AG04449 (cell line): ENCODE measurements around the gene DCAF8.

Experiments
- CTCF ChIA-PET: fragments of 350-600 bp; formaldehyde crosslinking; extraction: SDS; loops from one replicate; lab custom pipeline; 2021; ENCODE audit warnings: antibody characterized with exemption; lab: Yijun Ruan, JAX
- POLR2A ChIA-PET: fragments of 400-600, 350-600 bp; formaldehyde crosslinking; extraction: SDS; loops from one replicate; lab custom pipeline; 2020; ENCODE audit warnings: antibody characterized with exemption, inconsistent platforms; lab: Yijun Ruan, JAX
- DNase-seq: peaks from one replicate; pipeline ENCODE4 v3.0.0-alpha.2; 2010; ENCODE audit warnings: low read depth, low spot score
- H3K4me3 ChIP-seq: 2 replicates; pipeline ENCODE4 v1.5.1; 2011; ENCODE audit warnings: low read depth, mild to moderate bottlenecking, control low read depth, low read length
- TF ChIP-seq, protein P1 (sequence below): IDR thresholded peaks from one replicate; pipeline ENCODE4 v1.5.1; 2011; ENCODE audit warnings: mild to moderate bottlenecking, moderate library complexity, low read length, control low read depth, inconsistent platforms; ENCODE audit not compliant: insufficient read depth; ENCODE audit errors: missing control alignments

DCAF8 gene

DNA sequence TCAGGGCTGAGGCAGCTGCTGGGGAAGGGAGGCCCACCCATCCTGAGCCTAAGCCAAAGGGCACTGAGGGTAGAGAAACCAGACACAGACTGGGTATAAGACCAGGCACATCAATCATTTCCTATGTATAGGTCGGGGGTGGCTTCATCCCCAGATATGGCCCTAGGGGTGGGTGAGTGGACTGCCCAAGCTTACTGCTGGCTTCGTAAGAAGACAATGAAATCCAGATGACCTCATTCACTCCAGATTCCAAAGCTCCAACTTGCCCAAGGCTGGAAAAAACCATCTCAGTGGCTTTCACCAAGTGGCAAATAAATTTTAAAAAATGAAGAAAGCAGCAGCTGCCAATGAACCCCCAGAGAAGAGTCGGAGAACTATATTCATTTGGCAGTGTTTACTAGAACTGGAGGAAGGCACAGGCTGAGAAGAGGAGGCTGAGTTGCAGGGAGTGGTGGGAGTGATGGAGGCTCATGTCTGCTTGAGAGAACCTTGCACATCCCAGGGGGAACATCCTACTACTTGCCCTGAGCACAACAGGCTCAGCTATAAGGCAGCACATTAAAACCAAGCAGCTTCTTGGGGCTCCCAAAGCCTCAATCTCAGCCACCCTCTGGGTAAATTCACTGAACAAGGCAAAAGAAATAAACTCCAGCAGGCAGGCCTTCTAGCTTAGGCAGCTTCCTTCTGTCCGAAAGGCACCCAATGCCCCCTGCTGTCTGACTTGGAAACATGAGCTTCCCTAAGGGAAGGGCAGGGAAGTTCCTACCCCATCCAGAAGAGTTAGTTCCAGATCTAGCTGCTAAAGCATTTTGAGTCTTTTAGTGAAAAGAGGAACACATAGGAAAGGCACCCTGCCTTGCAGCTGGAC, 43.1 kb downstream of the DCAF8 start:
- POLR2A ChIA-PET = interaction anchor here (0.6 to 4.7 kb wide), 5 partner anchors 11 to 121 kb away, joined by 3 to 34 read pairs (median 7); partner anchors contain the start of genes IGSF8 and PEA15
- CTCF ChIA-PET = interaction anchor here (0.8 to 6.7 kb wide), 39 partner anchors 8 to 172 kb away, joined by 3 to 206 read pairs (median 11); partner anchors contain the start of genes CASQ1, IGSF8, KCNJ9 and PEA15
- TF ChIP-seq, protein P1, sequence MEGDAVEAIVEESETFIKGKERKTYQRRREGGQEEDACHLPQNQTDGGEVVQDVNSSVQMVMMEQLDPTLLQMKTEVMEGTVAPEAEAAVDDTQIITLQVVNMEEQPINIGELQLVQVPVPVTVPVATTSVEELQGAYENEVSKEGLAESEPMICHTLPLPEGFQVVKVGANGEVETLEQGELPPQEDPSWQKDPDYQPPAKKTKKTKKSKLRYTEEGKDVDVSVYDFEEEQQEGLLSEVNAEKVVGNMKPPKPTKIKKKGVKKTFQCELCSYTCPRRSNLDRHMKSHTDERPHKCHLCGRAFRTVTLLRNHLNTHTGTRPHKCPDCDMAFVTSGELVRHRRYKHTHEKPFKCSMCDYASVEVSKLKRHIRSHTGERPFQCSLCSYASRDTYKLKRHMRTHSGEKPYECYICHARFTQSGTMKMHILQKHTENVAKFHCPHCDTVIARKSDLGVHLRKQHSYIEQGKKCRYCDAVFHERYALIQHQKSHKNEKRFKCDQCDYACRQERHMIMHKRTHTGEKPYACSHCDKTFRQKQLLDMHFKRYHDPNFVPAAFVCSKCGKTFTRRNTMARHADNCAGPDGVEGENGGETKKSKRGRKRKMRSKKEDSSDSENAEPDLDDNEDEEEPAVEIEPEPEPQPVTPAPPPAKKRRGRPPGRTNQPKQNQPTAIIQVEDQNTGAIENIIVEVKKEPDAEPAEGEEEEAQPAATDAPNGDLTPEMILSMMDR = peak; percentile 79
- peak; percentile 36 for DNase-seq
- no peak overlapping the region for H3K4me3 ChIP-seq

DNA sequence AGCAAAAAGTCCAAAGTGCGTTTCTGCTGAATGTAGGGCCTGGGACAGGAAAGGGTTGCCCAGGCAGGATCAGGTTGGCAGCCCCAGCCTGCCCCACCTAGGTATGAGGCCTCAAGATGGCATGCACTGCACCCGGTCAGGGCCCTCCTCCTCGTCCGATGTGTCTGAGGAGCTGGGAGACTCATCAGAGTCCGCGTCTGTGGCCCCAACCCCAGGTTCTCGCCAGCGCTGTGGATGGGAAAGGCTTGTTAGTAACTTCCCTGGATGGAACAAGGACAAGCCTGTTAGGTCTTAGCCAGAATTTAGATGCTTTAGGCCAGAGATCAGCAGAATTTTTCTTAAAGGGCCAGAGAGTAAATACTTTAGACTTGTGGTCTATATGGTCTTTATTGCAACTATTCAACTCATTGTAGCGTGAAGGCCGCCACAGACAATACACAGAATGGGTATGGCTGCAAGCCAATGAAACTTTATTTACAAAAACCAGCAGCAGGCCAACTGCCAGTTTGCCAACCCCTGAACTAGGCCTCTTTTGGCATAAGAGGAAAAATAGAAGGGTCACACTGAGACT, 44.8 kb downstream of the DCAF8 start:
- CTCF ChIA-PET = interaction anchor here (1.0 to 6.7 kb wide), 13 partner anchors 12 to 170 kb away, joined by 3 to 206 read pairs (median 24); partner anchors contain the start of genes CASQ1, IGSF8, KCNJ9 and PEA15
- no peak for DNase-seq
- POLR2A ChIA-PET = interaction anchor here (0.6 to 4.7 kb wide), 2 partner anchors 9 to 120 kb away, joined by 4 to 34 read pairs; partner anchors contain the start of gene PEA15

DNA sequence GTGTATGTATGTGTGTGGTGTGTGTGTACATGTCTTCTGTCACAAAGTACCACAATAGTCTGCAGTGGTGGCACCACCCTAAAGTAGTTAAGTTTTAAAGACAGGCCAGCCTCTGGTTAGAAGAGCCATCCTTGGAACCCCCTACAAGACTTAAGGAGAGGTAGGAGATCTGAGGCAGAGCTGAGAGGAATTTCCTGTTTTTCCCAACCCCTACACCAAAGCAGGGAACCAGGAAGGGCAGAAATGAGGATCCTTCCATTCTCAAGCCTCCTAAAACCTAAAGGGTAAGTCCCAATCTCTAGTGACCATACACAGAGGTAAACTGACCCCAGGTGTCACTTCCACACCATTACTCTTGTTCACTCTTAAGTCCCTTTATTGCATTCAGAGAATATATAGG, 46.0 kb downstream of the DCAF8 start:
- ChIA-PET CTCF (interaction anchor here (0.8 to 2.6 kb wide), 8 partner anchors 13 to 117 kb away, joined by 3 to 21 read pairs (median 4); no protein-coding TSS in a partner anchor), POLR2A (no interaction called here)
- TF ChIP-seq, protein P1 = no peak
- H3K4me3 ChIP-seq = no peak overlapping the region
- no peak for DNase-seq

More for the DNA sequence above, 44.8 kb downstream of the DCAF8 start:
- TF ChIP-seq, protein P1 = no peak
- H3K4me3 ChIP-seq = no peak overlapping the region

DNA sequence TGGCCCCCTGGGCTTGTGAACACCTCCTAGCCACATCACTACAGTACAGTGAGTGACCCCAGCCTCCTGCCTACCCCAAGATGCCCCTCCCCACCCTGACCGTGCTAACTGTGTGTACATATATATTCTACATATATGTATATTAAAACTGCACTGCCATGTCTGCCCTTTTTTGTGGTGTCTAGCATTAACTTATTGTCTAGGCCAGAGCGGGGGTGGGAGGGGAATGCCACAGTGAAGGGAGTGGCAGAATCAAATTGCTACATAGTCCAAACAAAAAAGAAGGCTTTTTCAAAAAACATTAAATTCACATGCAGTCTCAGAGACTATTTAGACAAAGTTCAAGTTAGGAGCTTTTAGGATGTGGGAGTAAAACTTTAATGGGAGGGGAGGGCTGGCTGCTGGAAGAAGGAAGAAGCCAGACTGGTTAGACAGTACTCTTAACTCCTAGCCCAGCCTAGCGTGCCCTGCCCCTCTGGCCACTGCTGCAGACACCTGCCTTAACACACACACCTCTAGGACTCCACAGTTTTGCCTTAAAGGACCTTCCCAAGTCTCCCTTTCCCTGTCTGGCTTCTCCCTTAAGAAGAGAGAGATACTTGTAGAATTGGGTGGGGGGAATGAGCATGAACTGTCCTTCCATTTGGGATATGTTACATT, 47.7 kb downstream of the DCAF8 start:
- TF ChIP-seq, protein P1 = no peak
- no peak overlapping the region for H3K4me3 ChIP-seq
- ChIA-PET CTCF (interaction anchor here (2.4 to 2.6 kb wide), 2 partner anchors 22 to 113 kb away, joined by 17 to 21 read pairs; no protein-coding TSS in a partner anchor), POLR2A (no interaction called here)
- DNase-seq = no peak

DNA sequence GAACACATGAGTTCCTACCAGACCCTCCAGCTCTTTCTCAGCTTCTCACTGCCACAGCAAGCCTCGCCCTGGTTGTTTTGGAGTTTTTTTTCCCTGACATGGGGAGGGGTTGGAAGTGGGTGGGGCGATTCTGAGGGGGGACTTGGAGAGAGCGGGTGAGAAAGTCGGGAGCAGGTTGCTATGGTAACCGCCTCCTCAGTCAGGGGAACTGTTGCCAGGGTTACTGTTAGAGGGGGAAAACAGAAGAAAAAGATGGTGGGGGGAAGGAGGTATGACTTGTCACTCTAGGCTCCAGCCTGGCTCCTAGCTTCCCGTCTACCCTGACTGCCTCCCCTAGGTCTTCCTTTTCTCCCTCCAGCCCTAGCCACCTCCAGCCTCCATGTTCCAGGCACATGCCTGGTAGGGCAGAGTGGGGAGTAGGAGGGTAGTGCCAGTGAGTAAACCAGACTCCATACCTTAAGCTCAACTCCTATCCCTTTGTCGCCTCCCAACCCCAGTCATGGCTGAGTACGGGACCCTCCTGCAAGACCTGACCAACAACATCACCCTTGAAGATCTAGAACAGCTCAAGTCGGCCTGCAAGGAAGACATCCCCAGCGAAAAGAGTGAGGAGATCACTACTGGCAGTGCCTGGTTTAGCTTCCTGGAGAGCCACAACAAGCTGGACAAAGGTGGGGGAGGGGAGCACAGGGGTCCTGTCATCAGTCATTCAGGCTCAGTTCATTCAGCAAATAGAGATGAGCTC, 51.1 kb downstream of the DCAF8 start:
- ChIA-PET CTCF (interaction anchor here (0.7 to 11.7 kb wide), 10 partner anchors 9 to 126 kb away, joined by 3 to 214 read pairs (median 4); partner anchors contain the start of gene CASQ1), POLR2A (interaction anchor here (0.6 to 7.3 kb wide), 2 partner anchors 8 to 49 kb away, joined by 4 to 34 read pairs; no protein-coding TSS in a partner anchor)
- DNase-seq = no peak
- H3K4me3 ChIP-seq = no peak overlapping the region
- TF ChIP-seq, protein P1 = no peak
